ENCODE measurements around the gene CCL20. TPM values are rescaled to one million over a fixed set of nuclear protein-coding genes. Genes with fewer than 3 reads are reported as not detected.

The CCL20 gene
- total RNA-seq: 1.4 and 2.0 TPM in 2 replicates

GRCh38 chr2:227813562-227814353, at the start of gene CCL20:
Gene CCL20, plus strand, starts transcription at chr2:227813842. Its CDS starts 70 bp downstream, at chr2:227813912.
- no peaks in the 10 kb centered on the region for H3K27me3 Mint-ChIP-seq (ENCODE audit: low read depth)
- peaks cover 15% of the 10 kb centered on the region for H3K4me1 Mint-ChIP-seq (ENCODE audit: low read depth)
- H3K4me3 Mint-ChIP-seq (ENCODE audit: low read depth): peak within 1 kb of the TSS; percentile 11
- DNase-seq (ENCODE audit: low spot score): no peak
- no peak within 1 kb of the TSS for H3K27ac Mint-ChIP-seq
- H3K9me3 Mint-ChIP-seq: no peaks in the 10 kb centered on the region
- H3K36me3 Mint-ChIP-seq (ENCODE audit: low read depth): no peaks in the 10 kb centered on the region
- intact Hi-C loops (cut with micrococcal nuclease): no loop called here

GRCh38 chr2:227765788-227766372, 47.8 kb upstream of the CCL20 start:
- Mint-ChIP-seq H3K9me3 (no peaks in the 10 kb centered on the region), H3K36me3 (ENCODE audit: low read depth) (no peaks in the 10 kb centered on the region), H3K4me1 (ENCODE audit: low read depth) (no peaks in the 10 kb centered on the region), H3K27me3 (ENCODE audit: low read depth) (no peaks in the 10 kb centered on the region), H3K27ac (no peak overlapping the region), H3K4me3 (ENCODE audit: low read depth) (no peak overlapping the region)
- no peak for DNase-seq (ENCODE audit: low spot score)
- intact Hi-C loops (cut with micrococcal nuclease): loop anchor here (1.0 to 10.0 kb wide), 4 partner anchors 108 to 634 kb away; partner anchors contain the start of gene AGFG1

- Mint-ChIP-seq H3K36me3 (ENCODE audit: low read depth) (no peaks in the 10 kb centered on the region), H3K9me3 (no peaks in the 10 kb centered on the region), H3K4me3 (ENCODE audit: low read depth) (no peak overlapping the region), H3K27ac (no peak overlapping the region), H3K27me3 (ENCODE audit: low read depth) (no peaks in the 10 kb centered on the region), H3K4me1 (ENCODE audit: low read depth) (no peaks in the 10 kb centered on the region)
- intact Hi-C loops (cut with micrococcal nuclease): loop anchor here (1.0 to 10.0 kb wide), 4 partner anchors 108 to 634 kb away; partner anchors contain the start of gene AGFG1
- peak; percentile 32 for DNase-seq (ENCODE audit: low spot score)
These were observed 47.2 kb upstream of the CCL20 start for GRCh38 chr2:227766373-227766883.

- Mint-ChIP-seq H3K36me3 (ENCODE audit: low read depth) (no peaks in the 10 kb centered on the region), H3K27ac (no peak overlapping the region), H3K9me3 (no peaks in the 10 kb centered on the region), H3K4me1 (ENCODE audit: low read depth) (no peaks in the 10 kb centered on the region), H3K4me3 (ENCODE audit: low read depth) (no peak overlapping the region), H3K27me3 (ENCODE audit: low read depth) (no peaks in the 10 kb centered on the region)
- intact Hi-C loops (cut with micrococcal nuclease): loop anchor here (5.0 to 10.0 kb wide), 3 partner anchors 293 to 636 kb away; partner anchors contain the start of gene AGFG1
- no peak for DNase-seq (ENCODE audit: low spot score)
These were observed 45.8 kb upstream of the CCL20 start for GRCh38 chr2:227767830-227768229.

- no peak overlapping the region for H3K4me3 Mint-ChIP-seq (ENCODE audit: low read depth)
- H3K4me1 Mint-ChIP-seq (ENCODE audit: low read depth): peaks cover 10% of the 10 kb centered on the region
- H3K27me3 Mint-ChIP-seq (ENCODE audit: low read depth): no peaks in the 10 kb centered on the region
- H3K9me3 Mint-ChIP-seq: no peaks in the 10 kb centered on the region
- no peaks in the 10 kb centered on the region for H3K36me3 Mint-ChIP-seq (ENCODE audit: low read depth)
- no peak overlapping the region for H3K27ac Mint-ChIP-seq
- no peak for DNase-seq (ENCODE audit: low spot score)
- intact Hi-C loops (cut with micrococcal nuclease): no loop called here
These were observed 41.4 kb upstream of the CCL20 start for GRCh38 chr2:227772197-227772661.

- intact Hi-C loops (cut with micrococcal nuclease): no loop called here
- no peaks in the 10 kb centered on the region for H3K27me3 Mint-ChIP-seq (ENCODE audit: low read depth)
- no peak overlapping the region for H3K4me3 Mint-ChIP-seq (ENCODE audit: low read depth)
- no peak overlapping the region for H3K27ac Mint-ChIP-seq
- H3K4me1 Mint-ChIP-seq (ENCODE audit: low read depth): peaks cover 10% of the 10 kb centered on the region
- no peaks in the 10 kb centered on the region for H3K36me3 Mint-ChIP-seq (ENCODE audit: low read depth)
- no peak for DNase-seq (ENCODE audit: low spot score)
- H3K9me3 Mint-ChIP-seq: no peaks in the 10 kb centered on the region
These were observed 40.7 kb upstream of the CCL20 start for GRCh38 chr2:227772932-227773331.

GRCh38 chr2:227774011-227774624, 39.5 kb upstream of the CCL20 start:
- H3K27ac Mint-ChIP-seq: no peak overlapping the region

GRCh38 chr2:227774895-227775842, 38.5 kb upstream of the CCL20 start:
- peak overlapping the region; percentile 3 for H3K27ac Mint-ChIP-seq
- H3K36me3 Mint-ChIP-seq (ENCODE audit: low read depth): no peaks in the 10 kb centered on the region
- no peak overlapping the region for H3K4me3 Mint-ChIP-seq (ENCODE audit: low read depth)
- H3K4me1 Mint-ChIP-seq (ENCODE audit: low read depth): peaks cover 10% of the 10 kb centered on the region
- DNase-seq (ENCODE audit: low spot score): no peak
- no peaks in the 10 kb centered on the region for H3K27me3 Mint-ChIP-seq (ENCODE audit: low read depth)
- H3K9me3 Mint-ChIP-seq: no peaks in the 10 kb centered on the region
- intact Hi-C loops (cut with micrococcal nuclease): loop anchor here (1.0 to 2.0 kb wide), 2 partner anchors 44 to 87 kb away; no protein-coding TSS in a partner anchor

More at GRCh38 chr2:227774011-227774624, 39.5 kb upstream of the CCL20 start:
- H3K27me3 Mint-ChIP-seq (ENCODE audit: low read depth): no peaks in the 10 kb centered on the region
- no peak for DNase-seq (ENCODE audit: low spot score)
- no peak overlapping the region for H3K4me3 Mint-ChIP-seq (ENCODE audit: low read depth)
- no peaks in the 10 kb centered on the region for H3K36me3 Mint-ChIP-seq (ENCODE audit: low read depth)
- H3K9me3 Mint-ChIP-seq: no peaks in the 10 kb centered on the region
- peaks cover 10% of the 10 kb centered on the region for H3K4me1 Mint-ChIP-seq (ENCODE audit: low read depth)
- intact Hi-C loops (cut with micrococcal nuclease): loop anchor here (1.0 to 2.0 kb wide), 2 partner anchors 45 to 88 kb away; no protein-coding TSS in a partner anchor

- H3K4me3 Mint-ChIP-seq (ENCODE audit: low read depth): no peak overlapping the region
- no peaks in the 10 kb centered on the region for H3K27me3 Mint-ChIP-seq (ENCODE audit: low read depth)
- H3K27ac Mint-ChIP-seq: no peak overlapping the region
- H3K9me3 Mint-ChIP-seq: no peaks in the 10 kb centered on the region
- intact Hi-C loops (cut with micrococcal nuclease): no loop called here
- H3K36me3 Mint-ChIP-seq (ENCODE audit: low read depth): no peaks in the 10 kb centered on the region
- DNase-seq (ENCODE audit: low spot score): no peak
- peaks cover 12% of the 10 kb centered on the region for H3K4me1 Mint-ChIP-seq (ENCODE audit: low read depth)
These were observed 32.5 kb upstream of the CCL20 start for GRCh38 chr2:227780981-227781615.

GRCh38 chr2:227781841-227782240, 31.8 kb upstream of the CCL20 start:
- intact Hi-C loops (cut with micrococcal nuclease): loop anchor here (2.0 kb wide), 1 partner anchor 37 kb away; no protein-coding TSS in a partner anchor
- Mint-ChIP-seq H3K27me3 (ENCODE audit: low read depth) (no peaks in the 10 kb centered on the region), H3K4me1 (ENCODE audit: low read depth) (peaks cover 12% of the 10 kb centered on the region)

GRCh38 chr2:227782804-227783203, 30.8 kb upstream of the CCL20 start:
- DNase-seq (ENCODE audit: low spot score): no peak
- intact Hi-C loops (cut with micrococcal nuclease): loop anchor here (1.0 to 2.0 kb wide), 2 partner anchors 36 to 458 kb away; partner anchors contain the start of gene MFF
- no peaks in the 10 kb centered on the region for H3K36me3 Mint-ChIP-seq (ENCODE audit: low read depth)
- H3K4me1 Mint-ChIP-seq (ENCODE audit: low read depth): peaks cover 12% of the 10 kb centered on the region
- no peak overlapping the region for H3K27ac Mint-ChIP-seq
- no peaks in the 10 kb centered on the region for H3K9me3 Mint-ChIP-seq
- no peaks in the 10 kb centered on the region for H3K27me3 Mint-ChIP-seq (ENCODE audit: low read depth)
- no peak overlapping the region for H3K4me3 Mint-ChIP-seq (ENCODE audit: low read depth)

More at GRCh38 chr2:227781841-227782240, 31.8 kb upstream of the CCL20 start:
- H3K4me3 Mint-ChIP-seq (ENCODE audit: low read depth): no peak overlapping the region
- no peaks in the 10 kb centered on the region for H3K36me3 Mint-ChIP-seq (ENCODE audit: low read depth)
- no peaks in the 10 kb centered on the region for H3K9me3 Mint-ChIP-seq
- no peak for DNase-seq (ENCODE audit: low spot score)
- H3K27ac Mint-ChIP-seq: no peak overlapping the region
